RPMI8226 (cell line): ENCODE measurements around the gene SPC25.

Experiments
- DNase-seq: peaks from one replicate; pipeline ENCODE4 v3.0.0-alpha.2; 2015

Gene SPC25

DNA sequence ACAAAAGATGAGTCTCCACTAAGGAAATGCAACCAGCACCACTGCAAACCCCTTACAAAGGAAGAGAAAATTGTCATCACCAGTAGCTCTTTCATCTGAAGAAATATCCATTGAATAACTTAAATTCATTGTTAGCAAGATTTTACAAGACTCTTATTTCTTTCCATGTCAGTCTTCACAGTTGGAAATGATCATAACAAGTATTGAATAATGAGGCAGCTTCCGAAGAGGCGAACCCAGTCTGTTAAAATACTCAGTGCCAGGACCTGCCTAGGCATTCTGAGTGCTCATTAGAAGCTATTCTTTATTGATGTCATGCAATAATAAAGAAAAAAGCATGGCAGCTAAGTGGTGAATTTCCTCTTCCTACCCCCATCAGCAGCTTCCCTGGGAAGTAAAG lies 54.3 kb downstream of the SPC25 start:
- no peak for DNase-seq

DNA sequence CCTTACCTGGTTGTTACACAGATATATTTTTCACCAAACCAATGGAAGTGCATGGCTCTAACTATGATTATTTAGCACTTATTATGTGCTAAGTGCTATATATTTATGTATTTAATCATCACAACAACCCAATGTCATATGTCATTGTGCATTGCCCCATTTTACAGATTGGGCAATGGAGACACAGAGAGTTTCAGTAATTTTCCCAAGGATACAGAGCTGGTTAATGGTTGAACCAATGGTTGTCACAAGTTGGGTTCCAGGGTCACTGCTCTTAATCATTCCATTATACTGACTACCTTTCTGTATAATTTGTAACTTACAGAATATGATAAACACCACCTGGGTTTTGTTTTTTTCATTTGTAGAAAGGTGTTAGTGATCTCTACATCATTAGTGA lies 58.6 kb downstream of the SPC25 start:
- no peak for DNase-seq

DNA sequence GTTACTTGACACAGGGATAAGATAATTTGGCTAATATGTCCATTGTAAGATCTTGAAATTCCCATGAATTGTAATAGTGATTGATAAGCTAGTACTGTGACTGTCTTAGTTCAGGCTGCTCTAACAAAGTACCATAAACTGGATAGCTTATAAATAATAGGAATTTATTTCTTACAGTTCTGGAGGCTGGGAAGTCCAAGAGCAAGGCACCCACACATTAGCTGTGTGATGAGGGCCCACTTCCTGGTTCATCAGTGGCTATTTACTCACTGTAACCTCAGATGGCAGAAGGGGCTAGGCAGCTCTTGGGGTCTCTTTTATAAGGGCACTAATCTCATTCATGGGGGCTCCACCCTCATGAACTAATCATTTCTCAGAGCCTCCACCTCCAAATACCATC lies 59.3 kb downstream of the SPC25 start:
- no peak for DNase-seq

DNA sequence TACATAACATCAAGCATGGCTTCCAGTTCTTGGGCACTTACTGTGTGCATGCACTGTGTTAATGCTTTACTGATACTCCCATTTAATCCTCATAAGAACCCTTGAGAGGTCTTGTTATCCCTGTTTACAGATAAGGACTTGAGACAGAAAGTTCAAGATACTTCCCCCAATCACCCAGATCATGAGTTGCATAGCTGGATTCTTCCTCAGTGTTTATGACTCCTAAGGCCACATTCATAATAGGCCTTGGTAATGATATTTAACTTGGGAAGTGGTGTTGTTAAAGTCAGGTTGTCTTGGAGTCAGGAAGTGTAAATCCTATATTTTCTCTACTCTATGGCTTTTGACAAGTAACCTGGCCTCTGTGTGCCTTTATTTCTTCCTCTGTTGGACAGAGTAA lies 65.1 kb downstream of the SPC25 start:
- DNase-seq, result no peak

DNA sequence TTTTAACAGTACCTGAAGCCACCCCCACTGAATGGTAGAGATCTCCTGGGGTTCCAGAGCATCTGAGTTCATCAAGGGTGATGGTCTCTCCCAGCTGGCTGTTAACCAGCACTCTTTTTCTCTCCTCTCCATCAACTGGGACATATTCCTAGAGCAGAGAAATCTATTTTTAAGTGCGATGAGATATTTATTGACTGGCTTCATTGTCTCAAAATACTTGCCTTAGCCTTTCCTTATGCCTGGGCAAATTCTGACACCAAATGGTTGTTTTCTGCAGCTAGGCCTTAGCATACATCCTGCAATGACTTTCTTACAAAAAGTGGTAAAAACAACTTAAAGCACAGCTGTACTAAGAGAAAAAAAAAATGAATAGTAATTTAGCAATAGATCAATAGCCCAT lies 68.2 kb downstream of the SPC25 start:
- no peak for DNase-seq

DNA sequence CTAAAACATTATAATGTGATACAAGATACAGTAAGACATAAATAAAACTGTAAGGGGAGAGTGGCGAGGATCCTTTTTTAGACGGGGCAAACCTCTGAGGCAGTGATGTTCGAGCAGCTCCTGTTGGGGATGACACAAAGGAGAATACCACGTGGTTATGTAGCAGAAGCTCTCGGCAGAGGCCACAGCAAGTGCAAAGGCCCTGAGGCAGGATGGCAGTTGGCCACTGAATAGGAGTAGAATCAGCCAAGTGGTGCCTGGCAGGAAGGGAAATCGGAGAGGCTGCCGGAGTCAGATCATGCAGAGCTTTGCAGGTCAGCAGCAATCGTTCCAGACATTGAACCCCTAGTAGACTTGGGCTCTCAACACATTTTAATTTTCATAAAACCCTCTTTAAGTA lies 68.7 kb downstream of the SPC25 start:
- no peak for DNase-seq
